GM12873 (cell line): ENCODE results near the gene ERICH6.

Source experiments
- CTCF ChIP-seq: IDR thresholded peaks from 2 replicates; pipeline ENCODE4 v1.5.1; 2012; ENCODE audit warnings: low read depth, mild to moderate bottlenecking, moderate library complexity, low read length, control low read depth; ENCODE audit not compliant: insufficient read depth; ENCODE audit errors: missing control alignments

The ERICH6 gene

GRCh38 chr3:150673966-150674365 is 29.8 kb downstream of the ERICH6 start:
- TF ChIP-seq CTCF: no peak

- no peak for TF ChIP-seq CTCF
Observed at GRCh38 chr3:150666167-150666566, 37.6 kb downstream of the ERICH6 start.

- TF ChIP-seq CTCF: no peak
Observed at GRCh38 chr3:150663461-150663860, 40.3 kb downstream of the ERICH6 start.

- TF ChIP-seq CTCF: no peak
Observed at GRCh38 chr3:150662410-150663200, 41.1 kb downstream of the ERICH6 start.

- no peak for TF ChIP-seq CTCF
Observed at GRCh38 chr3:150656316-150656715, 47.4 kb downstream of the ERICH6 start.

GRCh38 chr3:150653110-150653561 is 50.6 kb downstream of the ERICH6 start:
- no peak for TF ChIP-seq CTCF

- no peak for TF ChIP-seq CTCF
Observed at GRCh38 chr3:150640256-150640655, 63.5 kb downstream of the ERICH6 start.
